MM.1S (cell line): ENCODE measurements around the gene SPNS2.

Source experiments
- CTCF ChIP-seq: fragments of 300-600 bp; sonication (generic); IDR thresholded peaks from 2 replicates; pipeline ENCODE4 v1.5.1; 2016; ENCODE audit warnings: antibody characterized with exemption, low read length, mixed read lengths
- EZH2 ChIP-seq: fragments of 300-600 bp; sonication (generic); optimal IDR thresholded peaks from 2 replicates; pipeline ENCODE3; 2017; ENCODE audit warnings: low read depth, mild to moderate bottlenecking, antibody characterized with exemption, low read length, mixed read lengths

DNA sequence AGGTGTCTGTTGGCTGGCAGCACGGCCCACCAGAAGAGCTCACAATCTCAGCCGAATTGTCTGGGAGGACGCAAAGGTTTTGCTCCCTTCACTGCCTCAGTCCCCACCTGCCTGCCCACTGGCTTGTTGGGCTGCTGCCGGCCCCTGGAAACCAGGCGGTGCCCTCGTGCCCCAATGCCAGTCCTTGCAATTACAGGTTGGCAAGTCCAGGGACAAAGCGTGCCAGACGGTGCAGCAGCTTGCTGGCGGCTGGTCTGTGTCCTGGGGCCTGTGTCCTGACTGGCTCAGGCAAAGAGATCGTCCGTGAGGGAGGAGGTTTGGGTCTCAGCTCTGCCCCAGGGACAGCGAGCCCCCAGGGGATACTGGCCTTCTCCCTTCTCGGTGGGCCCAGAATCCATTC lies 24.6 kb upstream of the SPNS2 start:
- no peak for TF ChIP-seq CTCF
- no peak for TF ChIP-seq EZH2
